Natural killer cell (primary cell): Measurements from ENCODE around the gene RRBP1. TPM values are rescaled to one million over a fixed set of nuclear protein-coding genes. Genes with fewer than 3 reads are reported as not detected.
"Not testable (repeated sequence)": the region's sequence is repeated elsewhere in the genome, so short reads cannot be mapped to it uniquely, and the experiment has no call there.

Experiments used
- ATAC-seq, 3 donors: fragments of 150-1000 bp in 2 of 3; fragments of 200-7000 bp in 1 of 3; cut with Tn5 transposase; 1 replicate in 1 of 3; 2 replicates in 2 of 3; pipeline ENCODE4 v1.10.0; 2021; ENCODE audit warnings: mild to moderate bottlenecking in 2 of 3, moderate library complexity in 2 of 3
- DNase-seq, 2 donors: peaks; one replicate each; pipeline versions ENCODE4 v3.0.0 to v3.0.0-alpha.2; 2013 to 2021; ENCODE audit warnings: mixed read lengths in 1 of 2
- H3K27ac ChIP-seq: one replicate; pipeline ENCODE4 v1.5.1; 2013; ENCODE audit warnings: mild to moderate bottlenecking, low read length
- H3K27me3 ChIP-seq: one replicate; pipeline ENCODE4 v1.6.1; 2013; ENCODE audit warnings: low read length; ENCODE audit not compliant: control insufficient read depth, insufficient read depth
- H3K36me3 ChIP-seq: one replicate; pipeline ENCODE4 v1.6.1; 2013; ENCODE audit warnings: low read length; ENCODE audit not compliant: control insufficient read depth, insufficient read depth
- H3K4me1 ChIP-seq: one replicate; pipeline ENCODE4 v1.6.1; 2013; ENCODE audit warnings: low read length; ENCODE audit not compliant: control insufficient read depth, insufficient read depth
- H3K4me3 ChIP-seq: one replicate; pipeline ENCODE4 v1.5.1; 2013; ENCODE audit warnings: low read length
- H3K9me3 ChIP-seq: one replicate; pipeline ENCODE4 v1.6.1; 2013; ENCODE audit warnings: low read length; ENCODE audit not compliant: control insufficient read depth, insufficient read depth
- H3K27ac Mint-ChIP-seq, 2 donors: one replicate each; pipeline ENCODE4 v1.8.0; 2022; ENCODE audit warnings: mild to moderate bottlenecking in 2 of 2, mixed read lengths in 2 of 2, moderate library complexity in 1 of 2
- H3K27me3 Mint-ChIP-seq, 2 donors: one replicate each; pipeline ENCODE4 v1.8.0; 2022; ENCODE audit warnings: low read depth in 2 of 2, mixed read lengths in 2 of 2
- H3K36me3 Mint-ChIP-seq: one replicate; pipeline ENCODE4 v1.8.0; 2022; ENCODE audit warnings: mixed read lengths
- H3K4me1 Mint-ChIP-seq, 2 donors: one replicate each; pipeline ENCODE4 v1.8.0; 2022; ENCODE audit warnings: mixed read lengths in 2 of 2
- H3K4me3 Mint-ChIP-seq: one replicate; pipeline ENCODE4 v1.8.0; 2022; ENCODE audit warnings: mild to moderate bottlenecking, moderate library complexity, mixed read lengths
- H3K9me3 Mint-ChIP-seq, 2 donors: one replicate each; pipeline ENCODE4 v1.8.0; 2022; ENCODE audit warnings: mixed read lengths in 2 of 2
- WGBS: methylation state at CpG from one replicate; pipeline ENCODE4 v1.1.7; 2013; ENCODE audit warnings: missing lambda C conversion rate; ENCODE audit not compliant: insufficient coverage; 5-methylcytosine and 5-hydroxymethylcytosine counted together
- intact Hi-C: fragments of 100-400 bp; cut with micrococcal nuclease; formaldehyde crosslinking; loops from one replicate; pipeline ENCODE4 v1.14.2; 2022
- total RNA-seq, 4 donors: library from RNA; stranded (reverse); fragments of 120-200 nt in 1 of 4; gene quantifications; one replicate each; pipeline versions ENCODE4 v1.2.3 to v1.2.4, GENCODE V29; 2013 to 2022
- TF ChIP-seq, protein P1 (sequence below): fragments of 200-600 bp; IDR thresholded peaks from one replicate; pipeline ENCODE4 v1.8.0; 2022; ENCODE audit warnings: antibody characterized with exemption

The RRBP1 gene
- total RNA-seq, 3 donors from 2014 or later (not counting 1 experiment from before 2014, with no cell fraction given): 88.3 to 95.4 (median 90.1) TPM

DNA sequence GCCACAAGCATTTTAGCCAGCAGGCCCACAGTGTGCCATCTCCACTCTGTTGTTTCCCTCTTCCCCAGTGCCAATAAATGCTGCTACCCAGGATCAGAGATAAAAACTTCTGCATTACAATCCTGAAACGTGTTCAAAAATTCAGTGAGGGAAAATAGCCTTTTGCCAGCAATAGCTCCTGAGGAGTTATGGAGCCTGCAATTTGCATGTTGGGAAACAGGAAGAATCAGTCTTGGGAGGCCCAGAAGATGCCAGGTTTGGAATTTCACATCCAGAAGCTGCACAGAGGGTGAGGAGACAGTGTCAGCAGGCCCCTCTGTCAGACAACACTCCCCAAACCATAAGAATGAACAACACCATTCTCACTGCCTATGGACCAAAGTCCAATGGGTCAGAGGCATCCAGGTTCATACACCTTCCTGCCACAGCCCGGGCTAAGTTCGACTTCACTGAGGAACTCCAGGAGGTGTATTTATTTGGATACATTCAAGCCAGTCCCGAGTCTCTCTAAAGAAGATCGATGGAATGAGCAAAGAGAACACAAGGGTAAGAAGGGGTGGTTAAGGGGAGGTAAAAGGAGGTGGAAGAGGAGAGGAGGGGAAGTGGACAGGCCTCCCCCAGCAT, 20.8 kb downstream of the RRBP1 start:
- Mint-ChIP-seq H3K4me3 (no peak overlapping the region), H3K27me3 (no peaks in the 10 kb centered on the region), H3K9me3 (no peaks in the 10 kb centered on the region), H3K27ac (peak overlapping the region; percentile 74 to 85), H3K36me3 (peaks cover 14% of the 10 kb centered on the region), H3K4me1 (peaks cover 79 to 93% of the 10 kb centered on the region in 2 donors)
- H3K9me3 ChIP-seq: no peaks in the 10 kb centered on the region
- no peak overlapping the region for H3K4me3 ChIP-seq
- no peaks in the 10 kb centered on the region for H3K27me3 ChIP-seq
- peaks cover 44% of the 10 kb centered on the region for H3K4me1 ChIP-seq
- H3K27ac ChIP-seq: no peak overlapping the region
- DNase-seq: no peak
- TF ChIP-seq, protein P1, sequence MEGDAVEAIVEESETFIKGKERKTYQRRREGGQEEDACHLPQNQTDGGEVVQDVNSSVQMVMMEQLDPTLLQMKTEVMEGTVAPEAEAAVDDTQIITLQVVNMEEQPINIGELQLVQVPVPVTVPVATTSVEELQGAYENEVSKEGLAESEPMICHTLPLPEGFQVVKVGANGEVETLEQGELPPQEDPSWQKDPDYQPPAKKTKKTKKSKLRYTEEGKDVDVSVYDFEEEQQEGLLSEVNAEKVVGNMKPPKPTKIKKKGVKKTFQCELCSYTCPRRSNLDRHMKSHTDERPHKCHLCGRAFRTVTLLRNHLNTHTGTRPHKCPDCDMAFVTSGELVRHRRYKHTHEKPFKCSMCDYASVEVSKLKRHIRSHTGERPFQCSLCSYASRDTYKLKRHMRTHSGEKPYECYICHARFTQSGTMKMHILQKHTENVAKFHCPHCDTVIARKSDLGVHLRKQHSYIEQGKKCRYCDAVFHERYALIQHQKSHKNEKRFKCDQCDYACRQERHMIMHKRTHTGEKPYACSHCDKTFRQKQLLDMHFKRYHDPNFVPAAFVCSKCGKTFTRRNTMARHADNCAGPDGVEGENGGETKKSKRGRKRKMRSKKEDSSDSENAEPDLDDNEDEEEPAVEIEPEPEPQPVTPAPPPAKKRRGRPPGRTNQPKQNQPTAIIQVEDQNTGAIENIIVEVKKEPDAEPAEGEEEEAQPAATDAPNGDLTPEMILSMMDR: no peak
- peaks cover 13% of the 10 kb centered on the region for H3K36me3 ChIP-seq
- intact Hi-C loops: no loop called here
- WGBS: 93% methylated on average over 5 of the region's 5 CpGs
- no peak for ATAC-seq

DNA sequence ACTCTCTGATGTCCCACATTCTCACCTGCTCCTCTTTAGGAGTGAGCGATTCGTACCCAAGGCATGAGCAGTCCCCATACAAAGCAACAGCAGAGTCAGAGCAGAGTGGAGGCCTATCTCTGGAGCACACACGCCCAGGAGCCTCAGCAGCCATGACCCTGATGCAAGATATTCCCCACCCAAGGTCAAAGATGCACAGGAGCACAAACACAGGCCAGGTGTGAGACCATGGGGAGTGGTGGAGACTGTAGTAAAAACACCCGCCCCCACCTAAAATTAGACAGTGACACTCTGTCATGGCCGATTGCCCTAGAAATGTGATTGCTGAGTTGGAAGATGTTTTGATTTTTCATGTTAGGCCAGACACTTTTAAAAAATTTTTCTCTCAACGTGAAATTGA, 21.4 kb downstream of the RRBP1 start:
- Histone ChIP-seq H3K27me3 (no peaks in the 10 kb centered on the region), H3K4me1 (peaks cover 39% of the 10 kb centered on the region), H3K9me3 (no peaks in the 10 kb centered on the region), H3K4me3 (no peak overlapping the region), H3K27ac (no peak overlapping the region), H3K36me3 (peaks cover 14% of the 10 kb centered on the region)
- Mint-ChIP-seq H3K36me3 (peaks cover 14% of the 10 kb centered on the region), H3K9me3 (no peaks in the 10 kb centered on the region), H3K4me1 (peaks cover 75 to 89% of the 10 kb centered on the region in 2 donors), H3K27ac (peak overlapping the region; percentile 15 to 78), H3K27me3 (no peaks in the 10 kb centered on the region), H3K4me3 (peak overlapping the region; percentile 21)
- TF ChIP-seq, protein P1: no peak
- ATAC-seq (no peak), DNase-seq (no peak)
- intact Hi-C loops: no loop called here
- 86% methylated on average over 6 of the region's 6 CpGs for WGBS

GRCh38 chr20:17659801-17660200, 22.2 kb downstream of the RRBP1 start:
- TF ChIP-seq, protein P1: no peak
- intact Hi-C loops: no loop called here

GRCh38 chr20:17659344-17659743, 22.7 kb downstream of the RRBP1 start:
- peaks cover 69 to 77% of the 10 kb centered on the region in 2 donors for H3K4me1 Mint-ChIP-seq

More at GRCh38 chr20:17659801-17660200, 22.2 kb downstream of the RRBP1 start:
- Mint-ChIP-seq H3K27me3 (no peaks in the 10 kb centered on the region), H3K4me3 (no peak overlapping the region), H3K36me3 (peaks cover 14% of the 10 kb centered on the region), H3K27ac (peak overlapping the region; percentile 15 to 78), H3K4me1 (peaks cover 72 to 81% of the 10 kb centered on the region in 2 donors), H3K9me3 (no peaks in the 10 kb centered on the region)
- H3K4me3 ChIP-seq: no peak overlapping the region
- 98% methylated on average over 5 of the region's 5 CpGs for WGBS
- H3K27ac ChIP-seq: no peak overlapping the region
- ATAC-seq (no peak), DNase-seq (no peak)
- no peaks in the 10 kb centered on the region for H3K27me3 ChIP-seq
- peaks cover 14% of the 10 kb centered on the region for H3K36me3 ChIP-seq
- peaks cover 32% of the 10 kb centered on the region for H3K4me1 ChIP-seq
- no peaks in the 10 kb centered on the region for H3K9me3 ChIP-seq

More at GRCh38 chr20:17659344-17659743, 22.7 kb downstream of the RRBP1 start:
- H3K9me3 Mint-ChIP-seq, H3K27me3 Mint-ChIP-seq, intact Hi-C loops, DNase-seq, H3K4me3 ChIP-seq, H3K4me3 Mint-ChIP-seq, H3K27ac ChIP-seq, ATAC-seq, H3K9me3 ChIP-seq, H3K27me3 ChIP-seq: not testable (repeated sequence)
- 95% methylated on average over 6 of the region's 7 CpGs for WGBS
- peaks cover 14% of the 10 kb centered on the region for H3K36me3 Mint-ChIP-seq
- peaks cover 14% of the 10 kb centered on the region for H3K36me3 ChIP-seq
- peak overlapping the region in 1 of 2 donors; percentile 78 for H3K27ac Mint-ChIP-seq
- H3K4me1 ChIP-seq: peaks cover 28% of the 10 kb centered on the region
